Left ventricle myocardium inferior (tissue), 1 donor: Measurements from ENCODE around the gene DUS2. TPM values are rescaled to one million over a fixed set of nuclear protein-coding genes. Genes with fewer than 3 reads are reported as not detected.
A peak's percentile ranks its signal among the peaks of the same experiment; 100 is the strongest.

ENCODE experiments used
- DNase-seq: peaks from one replicate; pipeline ENCODE4 v3.0.0-alpha.2; 2020
- H3K27ac ChIP-seq: fragments of 200-600 bp; replicated peaks from 2 replicates; pipeline ENCODE4 v1.8.0; 2021
- H3K27me3 ChIP-seq: fragments of 200-600 bp; 2 replicates; pipeline ENCODE4 v1.8.0; 2021; ENCODE audit warnings: low read depth
- H3K36me3 ChIP-seq: fragments of 200-600 bp; 2 replicates; pipeline ENCODE4 v1.8.0; 2021
- H3K4me1 ChIP-seq: fragments of 200-600 bp; 2 replicates; pipeline ENCODE4 v1.8.0; 2021
- H3K4me3 ChIP-seq: fragments of 200-600 bp; 2 replicates; pipeline ENCODE4 v1.8.0; 2021; ENCODE audit warnings: mild to moderate bottlenecking, moderate library complexity
- H3K9me3 ChIP-seq: fragments of 200-600 bp; replicated peaks from 2 replicates; pipeline ENCODE4 v1.8.0; 2021
- intact Hi-C: fragments of 100-400 bp; cut with micrococcal nuclease; formaldehyde crosslinking; loops from one replicate; pipeline ENCODE4 v1.11.0; 2022
- long read RNA-seq: library from polyadenylated mRNA; unstranded; transcript quantifications from one replicate; pipeline ENCODE4 v2.0.0, GENCODE V29; 2021
- total RNA-seq: library from RNA; stranded (reverse); fragmentation: NEBNext Ultra II Directional; extraction: Animal tissue kit (Norgen Biotek cat#: 25700); gene quantifications from one replicate; pipeline ENCODE4 v1.2.1, GENCODE V29; 2021
- TF ChIP-seq, protein P1 (sequence below): fragments of 200-600 bp; IDR thresholded peaks from 2 replicates; pipeline ENCODE4 v1.8.0; 2021; ENCODE audit warnings: antibody characterized with exemption, mild to moderate bottlenecking, borderline replicate concordance
- donor health status: DM: no; HTN: yes; CAD: no; lungs with severe emphysema.

The DUS2 gene
- total RNA-seq: 6.8 TPM
- long read RNA-seq, transcript DUS2-207 (17 exons, 2,310 nt): major isoform, 7 of 12 reads
- long read RNA-seq, partial matches to known transcripts: 1 of 12 reads
- long read RNA-seq, other reads (novel, unspliced or antisense): 4 of 12 reads

DNA sequence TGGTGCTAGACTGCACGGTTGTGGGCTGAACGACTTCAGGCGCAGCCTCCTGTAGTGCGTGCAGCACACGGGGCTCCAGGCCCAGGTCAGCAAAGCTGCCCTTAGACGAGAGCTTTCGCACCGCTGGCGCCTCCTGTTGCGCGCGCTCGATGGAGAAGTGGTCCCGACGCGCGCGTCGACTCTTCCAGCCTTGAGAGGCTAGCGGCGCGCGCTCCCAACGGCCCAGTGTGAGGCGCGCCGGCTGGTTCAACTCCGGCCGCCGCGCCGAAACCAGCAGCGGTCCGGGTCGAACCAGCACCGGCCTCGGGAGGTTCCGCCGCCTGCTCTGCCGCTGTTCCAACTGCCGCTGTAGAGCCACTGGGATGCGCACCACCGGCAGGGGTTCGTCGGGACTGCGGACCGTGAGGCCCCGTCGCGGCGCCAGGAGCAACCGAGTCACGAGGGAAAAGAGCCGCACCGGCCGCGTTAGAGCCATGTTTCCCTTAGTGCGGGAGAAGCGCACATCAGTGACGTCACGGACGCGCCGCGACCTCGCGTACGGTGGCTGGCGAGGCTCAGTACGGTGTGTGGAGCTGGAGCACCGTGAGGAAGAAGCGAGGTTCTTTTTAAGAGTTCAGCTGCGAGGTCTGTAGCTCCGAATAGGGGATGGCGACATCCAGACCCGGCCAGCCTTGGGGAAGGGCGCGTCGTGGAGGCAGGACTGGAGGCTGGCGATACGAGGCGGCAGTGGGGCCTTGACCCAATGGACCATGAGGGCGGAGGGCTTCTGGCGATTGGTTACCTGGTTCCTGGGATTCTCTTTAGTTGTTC is at the start of gene DUS2, which contains the start of gene DDX28:
Gene DUS2, plus strand, starts transcription at position 557 of the 810 bp plus-strand sequence. CDS start 14,740 bp downstream, outside the sequence.
Gene DDX28, minus strand, starts transcription at position 505 of the 810 bp plus-strand sequence. Its CDS starts 30 bp downstream, at position 475.
- intact Hi-C loops: no loop called here
- Histone ChIP-seq H3K9me3 (no peaks in the 10 kb centered on the region), H3K4me3 (peak within 1 kb of the TSS; percentile 92), H3K36me3 (peaks cover 8% of the 10 kb centered on the region), H3K27me3 (no peaks in the 10 kb centered on the region), H3K4me1 (peaks cover 33% of the 10 kb centered on the region), H3K27ac (peak within 1 kb of the TSS; percentile 88)
- DNase-seq: peak; percentile 94
- TF ChIP-seq, protein P1, sequence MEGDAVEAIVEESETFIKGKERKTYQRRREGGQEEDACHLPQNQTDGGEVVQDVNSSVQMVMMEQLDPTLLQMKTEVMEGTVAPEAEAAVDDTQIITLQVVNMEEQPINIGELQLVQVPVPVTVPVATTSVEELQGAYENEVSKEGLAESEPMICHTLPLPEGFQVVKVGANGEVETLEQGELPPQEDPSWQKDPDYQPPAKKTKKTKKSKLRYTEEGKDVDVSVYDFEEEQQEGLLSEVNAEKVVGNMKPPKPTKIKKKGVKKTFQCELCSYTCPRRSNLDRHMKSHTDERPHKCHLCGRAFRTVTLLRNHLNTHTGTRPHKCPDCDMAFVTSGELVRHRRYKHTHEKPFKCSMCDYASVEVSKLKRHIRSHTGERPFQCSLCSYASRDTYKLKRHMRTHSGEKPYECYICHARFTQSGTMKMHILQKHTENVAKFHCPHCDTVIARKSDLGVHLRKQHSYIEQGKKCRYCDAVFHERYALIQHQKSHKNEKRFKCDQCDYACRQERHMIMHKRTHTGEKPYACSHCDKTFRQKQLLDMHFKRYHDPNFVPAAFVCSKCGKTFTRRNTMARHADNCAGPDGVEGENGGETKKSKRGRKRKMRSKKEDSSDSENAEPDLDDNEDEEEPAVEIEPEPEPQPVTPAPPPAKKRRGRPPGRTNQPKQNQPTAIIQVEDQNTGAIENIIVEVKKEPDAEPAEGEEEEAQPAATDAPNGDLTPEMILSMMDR: peak; percentile 8

DNA sequence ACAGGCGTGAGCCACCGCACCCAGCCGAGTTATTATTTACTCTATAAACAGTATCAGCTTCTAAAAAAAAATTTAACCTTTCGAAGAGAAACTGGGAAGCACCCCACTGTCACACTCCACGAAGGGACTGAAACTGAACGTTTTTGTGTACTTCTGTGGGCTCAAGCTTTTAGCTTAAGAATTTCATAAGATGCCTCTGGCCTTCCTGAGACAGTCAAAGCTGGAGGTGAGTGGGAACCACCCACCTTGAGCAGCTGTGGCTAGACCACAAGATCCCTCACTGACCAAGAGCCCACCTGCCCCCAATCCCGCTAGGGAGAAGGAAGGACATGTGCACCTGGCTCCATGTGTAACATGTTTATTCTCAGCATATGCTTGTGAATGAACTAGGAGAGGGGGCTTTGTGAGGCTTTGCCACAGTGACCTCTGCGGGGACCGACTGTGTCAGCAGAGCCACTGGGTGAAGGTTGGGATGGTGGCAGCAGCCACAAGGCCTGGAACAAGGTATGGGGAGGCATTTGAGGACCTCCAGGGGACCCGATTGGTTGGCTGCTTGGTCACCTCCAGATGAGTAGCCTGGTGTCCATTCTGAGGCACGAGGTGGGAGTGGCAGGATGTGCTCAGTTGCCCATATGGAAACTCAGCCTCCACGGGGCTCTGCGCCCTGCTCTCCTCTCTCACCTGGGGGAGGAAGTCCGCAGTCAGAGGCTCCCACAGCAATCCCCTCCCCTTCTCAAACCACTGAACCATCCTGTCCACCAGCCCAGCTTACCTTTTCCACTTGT is 47.6 kb upstream of the DUS2 start:
- Histone ChIP-seq H3K4me1 (peaks cover 6% of the 10 kb centered on the region), H3K27ac (no peak overlapping the region), H3K9me3 (no peaks in the 10 kb centered on the region), H3K36me3 (no peaks in the 10 kb centered on the region), H3K4me3 (no peak overlapping the region), H3K27me3 (peaks cover 7% of the 10 kb centered on the region)
- intact Hi-C loops: no loop called here
- DNase-seq: no peak
- TF ChIP-seq, protein P1: no peak

DNA sequence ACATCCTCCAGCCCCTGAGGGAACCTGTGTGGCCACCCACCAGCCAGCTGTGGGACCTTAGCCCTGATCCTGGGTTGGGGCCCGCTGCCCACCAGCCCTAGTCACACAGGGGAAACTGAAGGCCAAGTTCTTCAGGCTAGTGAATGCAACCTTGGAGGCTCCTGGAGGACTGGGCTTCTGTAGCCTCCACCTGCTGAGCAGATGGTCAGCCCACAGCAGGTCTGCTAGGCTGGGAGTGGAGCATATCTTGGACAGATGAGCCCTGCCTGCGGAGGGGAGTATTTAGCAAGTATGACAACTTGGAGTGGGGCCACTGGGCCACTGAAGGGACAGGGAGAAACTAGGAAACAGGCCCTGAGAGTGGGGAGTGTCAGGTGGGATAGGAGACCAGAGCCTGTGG is 46.9 kb upstream of the DUS2 start:
- no peaks in the 10 kb centered on the region for H3K9me3 ChIP-seq
- intact Hi-C loops: no loop called here
- peaks cover 6% of the 10 kb centered on the region for H3K4me1 ChIP-seq
- no peaks in the 10 kb centered on the region for H3K36me3 ChIP-seq
- TF ChIP-seq, protein P1: no peak
- peaks cover 10% of the 10 kb centered on the region for H3K27me3 ChIP-seq
- H3K4me3 ChIP-seq: no peak overlapping the region
- H3K27ac ChIP-seq: no peak overlapping the region
- DNase-seq: no peak

- H3K4me1 ChIP-seq: peaks cover 6% of the 10 kb centered on the region
- intact Hi-C loops: no loop called here
- no peak overlapping the region for H3K4me3 ChIP-seq
- no peak overlapping the region for H3K27ac ChIP-seq
- TF ChIP-seq, protein P1: no peak
- peaks cover 10% of the 10 kb centered on the region for H3K27me3 ChIP-seq
- no peak for DNase-seq
- no peaks in the 10 kb centered on the region for H3K9me3 ChIP-seq
- H3K36me3 ChIP-seq: no peaks in the 10 kb centered on the region
Observed at GRCh38 chr16:67977005-67977404, 46.1 kb upstream of the DUS2 start.

DNA sequence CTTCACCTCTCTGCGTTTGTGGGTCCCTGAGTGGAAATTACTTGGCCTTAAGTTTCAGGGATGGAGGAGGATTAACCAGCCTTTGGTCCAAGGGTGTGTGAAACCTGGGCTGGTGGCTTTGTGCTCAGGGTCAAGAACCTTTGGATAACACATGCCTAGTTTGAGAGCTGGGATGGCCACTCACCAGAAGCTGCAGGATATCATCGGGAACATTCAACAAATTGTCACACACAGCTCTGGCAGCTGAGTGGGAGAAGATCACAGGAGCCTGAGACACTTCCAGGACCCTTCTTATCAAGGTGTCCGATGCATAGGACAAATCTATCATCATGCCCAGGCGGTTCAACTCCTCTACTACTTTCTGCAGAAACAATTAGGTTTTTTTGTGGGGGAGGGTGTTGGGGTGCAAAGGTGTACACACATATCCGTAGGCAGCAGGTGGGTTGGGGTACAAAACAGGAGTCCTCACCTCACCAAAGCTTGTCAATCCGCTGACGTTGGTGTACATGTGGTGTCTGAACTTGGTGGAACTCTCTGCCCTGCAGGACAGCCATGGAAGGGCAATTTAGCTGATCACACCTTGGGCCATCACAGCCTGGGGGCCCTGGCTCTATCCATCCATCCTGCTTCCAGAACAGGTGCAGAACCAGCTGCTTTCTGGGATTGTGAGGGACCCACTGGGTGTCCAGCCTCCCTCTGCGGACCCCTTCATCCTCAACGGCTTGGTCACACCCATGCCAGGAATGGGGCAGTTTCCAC is 45.4 kb upstream of the DUS2 start:
- peaks cover 10% of the 10 kb centered on the region for H3K27me3 ChIP-seq
- TF ChIP-seq, protein P1: no peak
- no peaks in the 10 kb centered on the region for H3K36me3 ChIP-seq
- no peaks in the 10 kb centered on the region for H3K9me3 ChIP-seq
- intact Hi-C loops: no loop called here
- H3K27ac ChIP-seq: no peak overlapping the region
- peaks cover 6% of the 10 kb centered on the region for H3K4me1 ChIP-seq
- H3K4me3 ChIP-seq: no peak overlapping the region
- DNase-seq: no peak
